Measurements from ENCODE around the gene IGFL1. TPM values are rescaled to one million over a fixed set of nuclear protein-coding genes. Genes with fewer than 3 reads are reported as not detected.
"Not testable (repeated sequence)": the region's sequence is repeated elsewhere in the genome, so short reads cannot be mapped to it uniquely, and the experiment has no call there.

The IGFL1 gene
- total and polyA plus RNA-seq, 10 of the 15 experiments (the other 5 are each of a cell fraction or from before 2014, with no cell fraction given): not detected

- no peak for TF ChIP-seq ATF2 (IDR thresholded peaks at IDR 0.05; ENCODE audit: low read length)
Measured at GRCh38 chr19:46211201-46211881, 18.2 kb upstream of the IGFL1 start (continued).

- H3K4me1 ChIP-seq (ENCODE audit: control insufficient read depth, insufficient read depth, low read length); CTCF ChIA-PET; SMC1A ChIA-PET (ENCODE audit: uncharacterized antibody, unreplicated experiment); H3K36me3 ChIP-seq (ENCODE audit: control insufficient read depth in 2 of 2, insufficient read depth in 2 of 2, low read length in 1 of 2); H3K27me3 ChIP-seq (replicated peaks in 1 of 2; ENCODE audit: control insufficient read depth in 2 of 2, insufficient read depth in 2 of 2, low read length in 1 of 2); H3K27ac ChIP-seq (ENCODE audit: control insufficient read depth, insufficient read depth); H3K79me2 ChIP-seq (ENCODE audit: control insufficient read depth, insufficient read depth, low read length); FAIRE-seq; RAD21 ChIA-PET (ENCODE audit: unreplicated experiment); intact Hi-C loops (cut with micrococcal nuclease; ENCODE audit: unreplicated experiment); POLR2A ChIA-PET; DNase-seq (ENCODE audit: low read depth, low spot score); H3K4me3 ChIP-seq; H3K4me2 ChIP-seq (ENCODE audit: control insufficient read depth, insufficient read depth); H3K9ac ChIP-seq (ENCODE audit: control insufficient read depth, insufficient read depth, low read length); in situ Hi-C loops (cut with MboI); BruUV-seq (replicated peaks); H4K20me1 ChIP-seq (ENCODE audit: control insufficient read depth, insufficient read depth); H2AFZ ChIP-seq (ENCODE audit: control insufficient read depth, low read depth, low read length); H3K9me3 ChIP-seq (replicated peaks; ENCODE audit: control insufficient read depth, insufficient read depth, low read length); ATAC-seq: not testable (repeated sequence)
- WGBS (ENCODE audit: insufficient coverage, insufficient replicate concordance, low lambda C conversion rate, missing lambda C conversion rate): 0% methylated on average over 5 of the region's 5 CpGs
Measured at GRCh38 chr19:46212592-46212991, 16.9 kb upstream of the IGFL1 start.

GRCh38 chr19:46213156-46213555, 16.4 kb upstream of the IGFL1 start:
- H3K79me2 ChIP-seq (ENCODE audit: control insufficient read depth, insufficient read depth, low read length): no peaks in the 10 kb centered on the region
- H3K27me3 ChIP-seq (replicated peaks in 1 of 2; ENCODE audit: control insufficient read depth in 2 of 2, insufficient read depth in 2 of 2, low read length in 1 of 2): peaks cover 0 to 1% of the 10 kb centered on the region in 2 experiments; a peak in 3 of 4 replicates
- SMC1A ChIA-PET (ENCODE audit: uncharacterized antibody, unreplicated experiment): no interaction called here
- FAIRE-seq (no peak), DNase-seq (ENCODE audit: low read depth, low spot score) (no peak), ATAC-seq (no peak)
- in situ Hi-C loops (cut with MboI) (no loop called here), intact Hi-C loops (cut with micrococcal nuclease; ENCODE audit: unreplicated experiment) (no loop called here)
- BruUV-seq (replicated peaks): no TSS peak
- no peak for TF ChIP-seq KLF5 (IDR thresholded peaks at IDR 0.05; ENCODE audit: partially characterized antibody)
- H3K4me3 ChIP-seq: no peak overlapping the region
- H3K9ac ChIP-seq (ENCODE audit: control insufficient read depth, insufficient read depth, low read length): no peak overlapping the region
- CTCF ChIA-PET: no interaction called here
- H3K27ac ChIP-seq (ENCODE audit: control insufficient read depth, insufficient read depth): no peak overlapping the region
- no peaks in the 10 kb centered on the region for H3K9me3 ChIP-seq (replicated peaks; ENCODE audit: control insufficient read depth, insufficient read depth, low read length)
- H3K4me2 ChIP-seq (ENCODE audit: control insufficient read depth, insufficient read depth): no peak overlapping the region
- H3K36me3 ChIP-seq (ENCODE audit: control insufficient read depth in 2 of 2, insufficient read depth in 2 of 2, low read length in 1 of 2): no peaks in the 10 kb centered on the region
- no peak overlapping the region for H2AFZ ChIP-seq (ENCODE audit: control insufficient read depth, low read depth, low read length)
- H3K4me1 ChIP-seq (ENCODE audit: control insufficient read depth, insufficient read depth, low read length): no peaks in the 10 kb centered on the region
- RAD21 ChIA-PET (ENCODE audit: unreplicated experiment): no interaction called here
- no peaks in the 10 kb centered on the region for H4K20me1 ChIP-seq (ENCODE audit: control insufficient read depth, insufficient read depth)
- POLR2A ChIA-PET: no interaction called here
- WGBS (ENCODE audit: insufficient coverage, insufficient replicate concordance, low lambda C conversion rate, missing lambda C conversion rate): 38% methylated on average over 11 of the region's 11 CpGs

All from GM12878 (cell line).